HepG2 (cell line): Measurements from ENCODE around the gene TTLL8. TPM values are rescaled to one million over a fixed set of nuclear protein-coding genes. Genes with fewer than 3 reads are reported as not detected.

Experiments
- AGO1 ChIP-seq: fragments of 200-400 bp; formaldehyde crosslinking; IDR thresholded peaks from 2 replicates; pipeline ENCODE4 v1.6.1; 2017; ENCODE audit warnings: mild to moderate bottlenecking, low read depth, low read length, moderate library complexity; ENCODE audit not compliant: poor library complexity, severe bottlenecking
- ATF7-NPFF ChIP-seq: sonication (generic); formaldehyde crosslinking; IDR thresholded peaks from 2 replicates; pipeline ENCODE4 v1.8.1; 2023; ENCODE audit warnings: mild to moderate bottlenecking, low read depth, missing genetic modification reagents, moderate library complexity
- CHCHD3 ChIP-seq: sonication (generic); formaldehyde crosslinking; IDR thresholded peaks from 2 replicates; pipeline ENCODE4 v1.8.0; 2022; ENCODE audit warnings: mild to moderate bottlenecking, missing genetic modification reagents, moderate library complexity
- EED ChIP-seq: sonication (generic); formaldehyde crosslinking; IDR thresholded peaks from 2 replicates; pipeline ENCODE4 v1.5.0; 2020; ENCODE audit warnings: mild to moderate bottlenecking, missing genetic modification reagents
- GFI1 ChIP-seq: sonication (generic); formaldehyde crosslinking; IDR thresholded peaks from 2 replicates; pipeline ENCODE4 v1.5.0; 2020; ENCODE audit warnings: missing genetic modification reagents, mild to moderate bottlenecking, borderline replicate concordance
- MTA1 ChIP-seq: sonication (generic); formaldehyde crosslinking; IDR thresholded peaks from 2 replicates; pipeline ENCODE4 v1.4.0; 2020; ENCODE audit warnings: missing genetic modification reagents, mild to moderate bottlenecking, borderline replicate concordance
- NRL ChIP-seq: sonication (generic); formaldehyde crosslinking; IDR thresholded peaks from 2 replicates; pipeline ENCODE4 v1.5.0; 2020; ENCODE audit warnings: missing genetic modification reagents, mild to moderate bottlenecking, moderate library complexity, borderline replicate concordance
- PATZ1 ChIP-seq: sonication (generic); formaldehyde crosslinking; IDR thresholded peaks from 2 replicates; pipeline ENCODE4 v1.4.0; 2020; ENCODE audit warnings: missing genetic modification reagents
- RNF2 ChIP-seq: fragments of 450-650 bp; conservative IDR thresholded peaks from 2 replicates; pipeline ENCODE4 v1.6.1; 2016; ENCODE audit warnings: low read depth
- UBTF ChIP-seq: sonication (generic); formaldehyde crosslinking; IDR thresholded peaks from 2 replicates; pipeline ENCODE4 v1.4.0; 2020; ENCODE audit warnings: mild to moderate bottlenecking, missing genetic modification reagents
- WIZ ChIP-seq: sonication (generic); formaldehyde crosslinking; IDR thresholded peaks from 2 replicates; pipeline ENCODE4 v1.5.1; 2020; ENCODE audit warnings: mild to moderate bottlenecking, missing genetic modification reagents
- ZFP91 ChIP-seq: sonication (generic); formaldehyde crosslinking; IDR thresholded peaks from 2 replicates; pipeline ENCODE4 v1.9.0; 2022; ENCODE audit warnings: missing genetic modification reagents, mild to moderate bottlenecking, borderline replicate concordance
- ZFY ChIP-seq: sonication (generic); formaldehyde crosslinking; IDR thresholded peaks from 2 replicates; pipeline ENCODE4 v1.4.0; 2020; ENCODE audit warnings: missing genetic modification reagents
- ZKSCAN1 ChIP-seq: fragments of 150-350 bp; IDR thresholded peaks from 2 replicates; pipeline ENCODE4 v1.6.1; 2014; ENCODE audit warnings: low read length
- ZMYM3 ChIP-seq: sonication (generic); formaldehyde crosslinking; IDR thresholded peaks from 2 replicates; pipeline ENCODE4 v1.5.1; 2020; ENCODE audit warnings: mild to moderate bottlenecking, missing genetic modification reagents
- ZNF160 ChIP-seq: sonication (generic); formaldehyde crosslinking; IDR thresholded peaks from 2 replicates; pipeline ENCODE4 v1.8.0; 2022; ENCODE audit warnings: mild to moderate bottlenecking, inconsistent platforms, missing genetic modification reagents
- ZNF333 ChIP-seq: sonication (generic); formaldehyde crosslinking; IDR thresholded peaks from 2 replicates; pipeline ENCODE4 v1.4.0; 2020; ENCODE audit warnings: mild to moderate bottlenecking, missing genetic modification reagents, borderline replicate concordance
- ZNF543 ChIP-seq: sonication (generic); formaldehyde crosslinking; IDR thresholded peaks from 2 replicates; pipeline ENCODE4 v1.4.0; 2020; ENCODE audit warnings: mild to moderate bottlenecking, missing genetic modification reagents
- ZNF556 ChIP-seq: sonication (generic); formaldehyde crosslinking; IDR thresholded peaks from 2 replicates; pipeline ENCODE4 v1.4.0; 2020; ENCODE audit warnings: mild to moderate bottlenecking, missing genetic modification reagents, borderline replicate concordance
- ZNF564 ChIP-seq: sonication (generic); formaldehyde crosslinking; IDR thresholded peaks from 2 replicates; pipeline ENCODE4 v1.8.1; 2023; ENCODE audit warnings: mild to moderate bottlenecking, missing genetic modification reagents
- ZNF75D ChIP-seq: sonication (generic); formaldehyde crosslinking; IDR thresholded peaks from 2 replicates; pipeline ENCODE4 v1.8.1; 2023; ENCODE audit warnings: missing genetic modification reagents, mild to moderate bottlenecking, borderline replicate concordance
- ZNF816 ChIP-seq: sonication (generic); formaldehyde crosslinking; IDR thresholded peaks from 2 replicates; pipeline ENCODE4 v1.8.0; 2022; ENCODE audit warnings: missing genetic modification reagents, mild to moderate bottlenecking, borderline replicate concordance
- polyA plus RNA-seq, 8 experiments: library from polyadenylated mRNA; depleted of rRNA in 3 of 8; stranded (reverse) in 7 of 8; unstranded in 1 of 8; fragments of >200 nt; fragmentation: Illumina TruSeq in 4 of 8; extraction: Trizol in 4 of 8; gene quantifications; 2 replicates each; pipeline versions ENCODE4 v1.2.1 to v1.2.3, GENCODE V29; 2011 to 2016; ENCODE audit warnings: low read depth in 4 of 8, missing spikeins in 1 of 8, mixed read lengths in 1 of 8; ENCODE audit not compliant: insufficient read depth in 1 of 8
- total RNA-seq, 5 experiments: library from RNA; depleted of rRNA; stranded (reverse); fragments of >200 nt; fragmentation: Illumina TruSeq; extraction: Trizol; gene quantifications; 2 replicates each; pipeline ENCODE4 v1.2.3, GENCODE V29; 2016; ENCODE audit warnings: low read depth in 1 of 5

Gene TTLL8
- total and polyA plus RNA-seq, 2 of the 13 experiments (the other 11 are each of a cell fraction or from before 2014, with no cell fraction given), result not detected

- TF ChIP-seq PATZ1 (CRISPR knock-in tag), result peak; percentile 65
- TF ChIP-seq RNF2, result peak; percentile 64; the same call in 1 of the 2 replicates
- peak; percentile 59 for TF ChIP-seq ZFY (CRISPR knock-in tag)
- no peak for TF ChIP-seq ZMYM3 (CRISPR knock-in tag)
- 0 out of 2 replicates have a peak, but pooled peaks have one; percentile 11 for TF ChIP-seq MTA1 (CRISPR knock-in tag)
- no peak for TF ChIP-seq ZNF816 (CRISPR knock-in tag)
- 0 out of 2 replicates have a peak, but pooled peaks have one; percentile 18 for TF ChIP-seq ZNF543 (CRISPR knock-in tag)
- no peak for TF ChIP-seq ZNF333 (CRISPR knock-in tag)
- TF ChIP-seq EED, result 0 out of 2 replicates have a peak, but pooled peaks have one; percentile 20
- TF ChIP-seq CHCHD3, result 0 out of 2 replicates have a peak, but pooled peaks have one; percentile 66
- peak; percentile 28; the same call in 1 of the 2 replicates for TF ChIP-seq ATF7-NPFF (CRISPR knock-in tag)
- 0 out of 2 replicates have a peak, but pooled peaks have one; percentile 21 for TF ChIP-seq ZNF564 (CRISPR knock-in tag)
- no peak for TF ChIP-seq ZKSCAN1
- TF ChIP-seq ZNF556 (CRISPR knock-in tag), result 0 out of 2 replicates have a peak, but pooled peaks have one; percentile 6
- TF ChIP-seq UBTF (CRISPR knock-in tag), result peak; percentile 75; the same call in 1 of the 2 replicates
- TF ChIP-seq ZNF160 (CRISPR knock-in tag), result no peak
- no peak for TF ChIP-seq WIZ (CRISPR knock-in tag)
- TF ChIP-seq NRL (CRISPR knock-in tag), result 0 out of 2 replicates have a peak, but pooled peaks have one; percentile 15
- TF ChIP-seq ZNF75D, result 0 out of 2 replicates have a peak, but pooled peaks have one; percentile 14
- peak; percentile 63 for TF ChIP-seq AGO1
- peak; percentile 5; the same call in 1 of the 2 replicates for TF ChIP-seq ZFP91 (CRISPR knock-in tag)
- 0 out of 2 replicates have a peak, but pooled peaks have one; percentile 26 for TF ChIP-seq GFI1 (CRISPR knock-in tag)
Measured at GRCh38 chr22:49971232-49972162, 86.6 kb downstream of the TTLL8 start (continued).
